Activated gamma-delta T cell treated with anti-CD3 and anti-CD28 coated beads, Interleukin-2, amount 50 U/mL, for 16 hours (primary cell): ENCODE data around the gene TUBB6.

ENCODE experiments used
- DNase-seq: peaks from one replicate; pipeline ENCODE4 v3.0.0-alpha.2; 2020; ENCODE audit warnings: low read depth

Gene TUBB6

GRCh38 chr18:12314591-12315305 is 6.7 kb downstream of the TUBB6 start:
- DNase-seq: no peak

DNA sequence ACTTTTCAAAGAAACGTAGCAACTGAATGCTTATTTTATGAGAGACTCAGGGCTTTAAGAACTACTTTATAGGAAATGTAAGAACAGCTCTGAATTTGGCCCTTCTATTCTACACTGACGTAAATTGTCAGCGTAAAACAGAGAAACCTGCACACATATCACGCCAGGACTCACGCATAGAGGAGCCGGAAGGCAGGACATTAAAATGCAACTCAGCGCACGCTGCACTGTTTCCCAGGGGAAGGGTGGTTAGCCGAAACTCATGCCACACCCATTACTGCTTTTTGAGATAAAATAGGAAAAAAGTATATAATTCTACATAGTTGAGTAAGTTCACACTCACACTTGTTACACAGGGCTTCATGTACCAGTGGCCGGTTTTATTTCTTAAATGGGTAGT is 7.4 kb downstream of the TUBB6 start:
- DNase-seq: no peak

DNA sequence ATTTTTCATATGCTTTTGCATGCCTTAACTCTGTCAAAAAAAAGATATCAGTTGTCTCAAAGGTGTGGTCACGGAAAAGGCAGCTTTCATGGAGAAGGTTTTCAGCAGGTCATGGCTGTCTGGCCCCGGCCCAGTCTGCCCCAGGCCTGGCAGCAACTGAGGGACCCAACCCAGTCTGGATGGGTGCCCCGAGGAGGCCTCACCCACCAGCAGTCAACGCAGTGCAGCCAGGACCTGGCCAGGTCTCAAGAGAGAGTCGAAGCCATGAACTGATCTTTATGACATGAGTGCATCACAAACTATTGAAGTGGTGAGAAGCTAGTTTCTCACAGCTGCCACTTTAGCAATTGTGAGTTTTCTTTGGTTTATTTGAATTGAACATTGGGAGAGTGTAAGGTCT is 7.9 kb downstream of the TUBB6 start:
- DNase-seq: no peak

- DNase-seq: no peak
These were observed 9.8 kb downstream of the TUBB6 start for GRCh38 chr18:12317664-12318333.

GRCh38 chr18:12318334-12318697 is 10.3 kb downstream of the TUBB6 start:
- no peak for DNase-seq

DNA sequence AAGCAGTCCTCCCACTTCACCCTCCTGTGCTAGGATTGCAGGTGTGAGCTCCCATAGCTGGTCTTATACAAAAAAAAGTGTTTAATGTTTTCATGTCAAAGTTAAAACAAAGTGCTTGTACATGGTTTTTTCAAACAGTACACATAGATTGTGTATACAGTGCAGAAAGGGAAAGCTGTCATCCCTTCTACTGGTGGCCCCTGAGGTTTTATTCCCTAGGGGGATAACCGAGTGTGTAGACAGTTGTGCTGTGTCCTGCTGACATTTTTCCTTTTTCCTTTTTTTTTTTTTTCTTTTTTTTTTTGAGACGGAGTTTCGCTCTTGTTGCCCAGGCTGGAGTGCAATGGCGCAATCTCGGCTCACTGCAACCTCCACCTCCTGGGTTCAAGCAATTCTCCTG is 10.8 kb downstream of the TUBB6 start:
- no peak for DNase-seq

- DNase-seq: no peak
These were observed 13.3 kb downstream of the TUBB6 start for GRCh38 chr18:12321333-12321732.

DNA sequence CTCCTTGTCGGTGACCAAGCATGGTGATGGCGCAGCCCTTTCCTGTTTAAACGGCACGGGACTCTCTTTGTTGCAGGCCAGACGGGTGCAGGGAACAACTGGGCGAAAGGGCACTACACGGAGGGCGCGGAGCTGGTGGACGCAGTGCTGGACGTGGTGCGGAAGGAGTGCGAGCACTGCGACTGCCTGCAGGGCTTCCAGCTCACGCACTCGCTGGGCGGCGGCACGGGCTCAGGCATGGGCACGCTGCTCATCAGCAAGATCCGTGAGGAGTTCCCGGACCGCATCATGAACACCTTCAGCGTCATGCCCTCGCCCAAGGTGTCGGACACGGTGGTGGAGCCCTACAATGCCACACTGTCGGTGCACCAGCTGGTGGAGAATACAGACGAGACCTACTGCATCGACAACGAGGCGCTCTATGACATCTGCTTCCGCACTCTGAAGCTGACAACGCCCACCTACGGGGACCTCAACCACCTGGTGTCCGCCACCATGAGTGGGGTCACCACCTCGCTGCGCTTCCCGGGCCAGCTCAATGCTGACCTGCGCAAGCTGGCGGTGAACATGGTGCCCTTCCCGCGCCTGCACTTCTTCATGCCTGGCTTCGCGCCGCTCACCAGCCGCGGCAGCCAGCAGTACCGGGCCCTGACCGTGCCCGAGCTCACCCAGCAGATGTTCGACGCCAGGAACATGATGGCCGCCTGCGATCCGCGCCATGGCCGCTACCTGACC is 17.1 kb downstream of the TUBB6 start:
- no peak for DNase-seq

DNA sequence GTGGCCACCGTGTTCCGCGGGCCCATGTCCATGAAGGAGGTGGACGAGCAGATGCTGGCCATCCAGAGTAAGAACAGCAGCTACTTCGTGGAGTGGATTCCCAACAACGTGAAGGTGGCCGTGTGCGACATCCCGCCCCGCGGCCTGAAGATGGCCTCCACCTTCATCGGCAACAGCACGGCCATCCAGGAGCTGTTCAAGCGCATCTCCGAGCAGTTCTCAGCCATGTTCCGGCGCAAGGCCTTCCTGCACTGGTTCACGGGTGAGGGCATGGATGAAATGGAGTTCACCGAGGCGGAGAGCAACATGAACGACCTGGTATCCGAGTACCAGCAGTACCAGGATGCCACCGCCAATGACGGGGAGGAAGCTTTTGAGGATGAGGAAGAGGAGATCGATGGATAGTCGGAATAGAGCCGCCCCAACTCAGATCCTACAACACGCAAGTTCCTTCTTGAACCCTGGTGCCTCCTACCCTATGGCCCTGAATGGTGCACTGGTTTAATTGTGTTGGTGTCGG is 17.7 kb downstream of the TUBB6 start:
- no peak for DNase-seq

GRCh38 chr18:12326711-12327460 is 18.8 kb downstream of the TUBB6 start:
- no peak for DNase-seq

DNA sequence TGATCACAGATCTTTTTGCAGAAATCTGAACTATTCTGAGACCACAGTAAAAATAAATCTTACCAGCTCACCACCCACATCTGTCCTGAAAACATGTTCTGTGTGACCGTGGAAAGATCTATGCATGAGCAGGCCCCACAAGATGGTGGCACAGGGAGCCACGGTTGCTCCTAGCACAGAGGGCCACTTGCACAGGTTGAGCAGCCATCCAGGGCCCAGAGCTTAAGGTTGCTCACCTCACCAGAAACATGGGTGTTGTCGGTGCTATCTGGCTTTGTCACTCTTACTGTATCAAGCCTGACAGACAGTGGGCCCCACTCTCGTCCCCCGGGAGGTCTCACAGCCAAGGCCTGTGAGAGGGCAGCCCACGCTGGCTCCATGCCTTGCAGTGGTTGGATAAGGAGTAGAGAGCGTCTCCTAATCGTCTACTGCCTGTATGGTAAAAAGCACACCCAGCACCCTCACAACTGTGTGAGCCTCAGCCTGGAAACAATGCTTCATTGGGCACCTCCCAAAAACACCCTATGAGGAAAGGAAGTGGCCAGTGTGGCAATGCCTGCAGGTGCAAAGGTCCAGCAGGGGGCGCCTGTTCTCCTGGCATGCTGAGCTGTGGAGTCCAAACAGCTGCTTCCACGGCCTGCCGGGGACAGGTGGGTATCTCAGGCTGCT is 19.6 kb downstream of the TUBB6 start:
- peak; percentile 54 for DNase-seq

GRCh38 chr18:12328179-12328823 is 20.3 kb downstream of the TUBB6 start:
- DNase-seq: no peak

GRCh38 chr18:12329125-12329698 is 21.2 kb downstream of the TUBB6 start:
- no peak for DNase-seq

DNA sequence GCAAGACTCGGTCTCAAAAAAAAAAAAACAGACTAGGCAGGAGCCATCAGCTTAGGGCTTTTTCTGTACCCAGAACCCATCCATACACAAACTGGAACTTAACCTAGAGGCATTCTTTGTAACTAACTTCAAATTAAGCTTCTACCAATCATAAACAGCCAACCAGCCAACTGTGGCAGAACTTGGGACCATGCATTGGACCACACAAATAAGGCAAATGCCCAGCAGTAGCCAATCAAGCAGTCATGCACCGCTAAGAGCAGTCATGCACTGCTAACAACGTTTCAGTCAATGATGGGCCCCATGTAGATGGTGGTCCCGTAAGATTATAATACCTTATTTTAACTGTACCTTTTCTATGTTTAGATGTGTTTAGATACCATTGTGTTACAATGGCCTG is 22.7 kb downstream of the TUBB6 start:
- DNase-seq: no peak

DNA sequence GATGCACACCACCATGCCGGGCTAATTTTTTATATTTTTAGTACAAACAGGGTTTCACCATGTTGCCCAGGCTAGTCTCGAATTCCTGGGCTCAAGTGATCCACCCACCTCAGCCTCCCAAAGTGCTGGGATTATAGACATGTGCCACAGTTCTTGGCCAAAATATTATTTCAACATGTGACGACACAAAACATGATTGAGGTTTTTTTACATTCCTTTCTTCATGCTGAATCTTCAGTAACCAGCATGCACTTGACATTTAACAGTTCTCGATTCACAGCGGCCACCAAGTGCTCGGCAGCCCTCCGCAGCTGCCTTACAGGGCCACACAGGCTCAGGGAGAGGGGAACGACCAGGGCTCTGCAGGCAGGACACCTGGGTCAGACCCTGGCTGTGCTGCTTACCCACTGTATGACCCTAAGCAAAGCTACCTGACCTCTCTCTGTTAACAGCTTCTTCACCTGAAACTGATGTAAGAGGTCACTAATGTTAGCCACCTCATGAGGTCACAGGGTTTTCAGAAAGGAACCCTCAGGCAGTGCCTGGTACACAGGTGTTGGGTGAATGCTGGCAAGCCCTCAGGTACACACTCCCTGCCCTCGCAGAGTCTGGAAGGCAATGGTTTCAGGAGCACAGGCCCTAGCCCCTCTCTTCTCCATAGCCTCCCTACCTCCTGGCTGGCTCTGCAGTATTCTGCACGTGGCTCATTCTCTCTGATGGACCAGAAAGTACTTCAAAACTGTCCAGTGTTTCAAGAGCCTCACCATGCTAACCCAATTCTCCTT is 25.7 kb downstream of the TUBB6 start:
- DNase-seq: no peak

- no peak for DNase-seq
These were observed 26.3 kb downstream of the TUBB6 start for GRCh38 chr18:12334366-12334808.

- DNase-seq: no peak
These were observed 26.8 kb downstream of the TUBB6 start for GRCh38 chr18:12334863-12335262.

- no peak for DNase-seq
These were observed 27.5 kb downstream of the TUBB6 start for GRCh38 chr18:12335503-12335902.

- no peak for DNase-seq
These were observed 28.2 kb downstream of the TUBB6 start for GRCh38 chr18:12336171-12336613.

DNA sequence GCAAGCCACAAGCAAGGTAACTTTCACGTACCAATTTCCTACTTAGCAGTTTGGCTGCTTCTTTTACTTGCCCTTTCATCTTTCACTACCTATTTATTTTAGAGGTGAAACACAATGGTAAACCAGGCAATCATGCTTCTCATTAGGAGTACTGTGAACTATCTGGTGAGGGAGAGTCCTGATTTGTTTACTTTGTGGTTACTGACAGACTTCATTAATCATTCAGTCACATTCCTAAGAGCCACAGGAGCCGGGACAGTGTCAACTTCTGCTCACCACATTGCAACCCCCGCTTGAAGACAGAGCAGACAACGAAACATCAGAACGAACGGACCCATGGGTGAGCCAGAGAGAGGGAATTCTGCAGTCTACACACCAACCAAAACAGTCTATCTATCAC is 28.8 kb downstream of the TUBB6 start:
- DNase-seq: no peak
